SKM-1 treated with dmso at 0.1 percent for 144 hours (cell line): ENCODE measurements around the gene NCOA7.
"Not testable (repeated sequence)": the region's sequence is repeated elsewhere in the genome, so short reads cannot be mapped to it uniquely, and the experiment has no call there.

Experiments used
- DNase-seq: peaks from one replicate; lab custom pipeline; 2025; ENCODE audit not compliant: unreplicated experiment; lab: John Stamatoyannopoulos, UW

The NCOA7 gene

GRCh38 chr6:125791151-125791819 lies 525 bp downstream of the NCOA7 start:
- DNase-seq: peak; percentile 58

DNA sequence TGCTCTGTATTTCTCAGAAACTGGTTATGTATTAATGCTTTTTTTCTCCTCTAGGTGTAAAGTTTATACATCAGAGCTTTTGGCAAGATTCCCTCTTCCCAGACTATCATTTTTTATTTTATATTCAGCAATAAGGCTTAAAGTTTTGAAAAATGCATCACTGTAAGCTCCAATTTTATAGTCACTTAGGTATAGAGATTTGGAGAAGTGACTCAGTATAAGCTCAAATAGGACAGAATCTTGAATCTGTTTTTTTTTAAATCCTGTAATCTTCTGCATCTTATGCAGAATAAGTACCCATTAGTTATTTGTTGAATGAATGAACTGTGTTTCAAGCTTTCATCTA lies 1.0 kb downstream of the NCOA7 start:
- DNase-seq: no peak

DNA sequence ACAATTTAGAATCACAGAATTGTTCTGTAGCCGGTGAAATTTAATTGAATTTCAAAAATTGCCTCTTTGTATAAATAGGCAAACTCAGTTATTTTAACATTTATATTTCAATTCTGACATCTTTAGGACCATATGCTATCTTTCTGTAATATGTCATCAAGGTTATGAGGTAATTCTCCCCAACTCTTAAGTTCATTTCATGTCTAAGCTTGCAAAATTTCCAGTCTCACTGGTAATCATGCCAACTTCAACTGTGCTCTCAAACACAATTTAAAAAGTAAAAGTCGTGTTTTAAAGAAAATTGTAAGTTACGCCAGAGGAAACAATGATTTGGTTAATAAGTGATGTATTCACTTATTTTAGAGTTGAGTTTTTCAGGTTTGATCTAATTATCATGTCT lies 1.4 kb downstream of the NCOA7 start:
- no peak for DNase-seq

DNA sequence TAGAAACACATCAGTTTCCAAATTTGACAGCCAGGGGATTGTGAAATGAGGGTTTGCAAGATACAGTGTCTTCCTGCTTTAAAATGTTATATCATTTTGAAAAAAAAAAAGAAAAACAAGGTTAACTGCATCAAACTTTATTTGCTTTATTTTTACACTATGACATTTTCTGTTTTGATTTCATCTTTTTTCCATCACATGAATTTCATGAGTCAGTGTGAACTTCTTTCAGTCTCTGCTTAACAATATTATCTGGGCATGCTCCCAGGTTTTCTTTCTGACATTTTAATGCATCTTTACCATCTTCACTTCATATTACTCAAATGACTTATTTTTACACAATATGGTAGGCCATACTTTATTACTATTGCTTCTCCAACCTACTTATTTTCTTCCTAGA lies 1.9 kb downstream of the NCOA7 start:
- no peak for DNase-seq

- no peak for DNase-seq
Measured at GRCh38 chr6:125793280-125793679, 2.5 kb downstream of the NCOA7 start.

GRCh38 chr6:125793863-125794262 lies 3.1 kb downstream of the NCOA7 start:
- no peak for DNase-seq

DNA sequence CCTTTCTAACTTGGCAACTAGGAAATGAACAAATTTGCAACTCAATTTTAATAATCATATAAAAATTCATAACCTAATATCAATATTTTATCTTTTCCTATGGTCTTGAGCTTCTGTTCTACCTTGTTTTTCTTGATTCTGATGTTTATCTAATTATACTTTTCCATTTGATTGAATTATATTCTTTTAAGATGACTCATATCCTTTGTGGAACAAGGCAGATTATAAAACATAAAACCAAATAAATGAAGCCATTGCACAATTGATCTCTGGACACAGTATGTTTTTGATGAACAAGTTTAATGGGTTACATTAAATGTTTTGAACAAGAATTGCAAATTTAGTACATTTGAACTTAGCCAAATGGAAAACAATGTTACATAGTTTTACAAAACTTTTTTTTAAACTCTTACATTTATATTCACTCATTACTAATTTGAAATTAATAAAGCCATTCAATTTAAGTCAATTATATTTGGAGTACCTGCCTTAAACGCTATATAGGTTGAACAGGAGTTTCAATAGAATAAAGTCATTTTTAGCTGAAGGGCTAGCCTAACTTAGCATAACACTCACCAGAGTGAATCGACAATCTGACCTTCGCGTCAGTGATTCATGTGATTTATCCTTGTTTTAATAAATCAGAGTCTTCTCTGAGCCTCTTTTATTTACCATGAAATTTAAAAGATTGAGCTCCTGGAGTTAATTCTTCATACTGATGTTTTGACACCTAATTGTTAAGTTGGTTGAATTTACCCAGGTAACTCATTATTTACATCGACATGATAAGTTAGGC lies 3.8 kb downstream of the NCOA7 start:
- no peak for DNase-seq

DNA sequence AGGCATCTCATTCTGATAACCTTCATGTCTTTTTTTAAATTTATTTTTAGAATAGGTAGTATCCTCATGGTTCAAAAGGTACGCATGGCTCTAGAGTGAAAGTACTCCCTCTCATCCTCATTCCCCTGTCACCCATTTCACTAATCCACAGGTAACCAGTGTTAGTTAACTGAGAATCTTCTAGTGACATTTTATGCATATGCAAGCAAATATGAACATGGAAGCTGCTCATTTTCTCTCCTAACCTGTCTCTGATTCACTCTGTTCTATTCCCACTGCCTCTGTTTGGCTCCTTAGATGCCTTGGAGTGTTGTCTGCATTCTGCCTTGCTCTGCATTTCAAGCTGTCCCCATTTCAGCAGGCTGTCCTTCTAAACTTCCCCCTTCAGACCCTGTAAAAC lies 4.5 kb downstream of the NCOA7 start:
- no peak for DNase-seq

DNA sequence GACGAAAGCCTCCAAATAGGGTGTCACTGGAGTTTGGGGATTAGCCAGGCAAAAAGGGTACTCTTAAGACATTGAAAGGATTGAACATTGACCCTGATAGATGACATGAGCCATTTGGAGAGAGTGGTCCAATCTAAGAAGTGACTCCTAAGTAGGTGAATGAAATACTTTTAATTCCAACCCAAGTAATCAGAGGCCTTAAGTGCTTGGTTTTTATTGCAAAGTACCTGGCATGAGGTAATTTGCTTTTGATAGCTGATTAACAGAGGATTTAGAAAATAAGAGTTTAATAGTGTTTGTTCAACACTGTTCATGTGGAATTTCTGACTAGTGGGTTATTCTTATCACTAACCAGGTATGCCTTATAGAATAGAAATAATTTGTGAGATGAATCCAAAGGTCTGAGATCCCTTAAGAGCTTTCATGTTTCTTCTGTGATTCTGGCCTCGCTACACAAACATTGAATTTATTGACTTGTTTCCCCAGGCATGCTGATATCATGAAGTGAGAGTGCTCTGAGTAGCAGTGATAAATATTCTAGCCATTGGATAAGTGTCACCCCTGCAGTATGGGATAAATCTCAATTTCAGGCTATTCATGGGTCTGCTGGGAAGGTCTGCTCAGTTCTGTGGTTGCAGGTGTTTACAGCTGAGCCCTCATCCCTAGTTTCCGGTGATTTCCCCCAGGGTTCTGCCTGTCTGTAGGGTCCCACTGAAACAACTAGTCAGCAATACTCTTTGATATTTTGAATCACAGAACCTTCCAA lies 6.5 kb downstream of the NCOA7 start:
- DNase-seq: no peak

DNA sequence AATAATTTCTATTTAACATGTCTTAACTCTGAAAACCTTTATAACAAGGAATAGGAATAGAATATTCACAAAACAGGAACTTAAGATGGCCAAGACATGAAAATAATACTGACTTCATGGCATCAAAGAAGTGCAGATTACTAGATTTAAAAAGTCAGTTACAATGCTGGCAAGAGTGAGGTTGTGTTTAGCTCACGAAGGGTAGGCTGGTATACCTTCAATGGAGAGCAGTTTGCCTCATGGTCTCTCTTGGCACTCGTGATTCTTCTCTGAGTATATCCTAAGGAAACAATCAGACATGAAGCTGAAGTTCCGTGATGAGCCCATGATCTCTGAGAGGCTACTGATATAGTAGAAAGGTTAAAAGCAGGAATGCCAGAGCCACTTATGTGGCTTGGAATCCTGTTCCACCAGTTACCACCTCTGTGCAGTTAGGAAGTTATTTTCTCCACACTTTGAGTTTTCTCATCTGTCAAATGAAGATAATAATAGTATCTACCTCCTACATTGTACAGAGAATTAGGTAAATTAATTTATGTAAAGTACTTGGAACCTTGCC lies 7.2 kb downstream of the NCOA7 start:
- no peak for DNase-seq

- peak; percentile 74 for DNase-seq
Measured at GRCh38 chr6:125798734-125799508, 8.2 kb downstream of the NCOA7 start.

- no peak for DNase-seq
Measured at GRCh38 chr6:125802383-125802782, 11.6 kb downstream of the NCOA7 start.

- peak; percentile 26 for DNase-seq
Measured at GRCh38 chr6:125802943-125803377, 12.2 kb downstream of the NCOA7 start.

- no peak for DNase-seq
Measured at GRCh38 chr6:125804264-125804663, 13.5 kb downstream of the NCOA7 start.

- DNase-seq: not testable (repeated sequence)
Measured at GRCh38 chr6:125804866-125805425, 14.2 kb downstream of the NCOA7 start.

- DNase-seq: no peak
Measured at GRCh38 chr6:125806813-125807212, 16.1 kb downstream of the NCOA7 start.

DNA sequence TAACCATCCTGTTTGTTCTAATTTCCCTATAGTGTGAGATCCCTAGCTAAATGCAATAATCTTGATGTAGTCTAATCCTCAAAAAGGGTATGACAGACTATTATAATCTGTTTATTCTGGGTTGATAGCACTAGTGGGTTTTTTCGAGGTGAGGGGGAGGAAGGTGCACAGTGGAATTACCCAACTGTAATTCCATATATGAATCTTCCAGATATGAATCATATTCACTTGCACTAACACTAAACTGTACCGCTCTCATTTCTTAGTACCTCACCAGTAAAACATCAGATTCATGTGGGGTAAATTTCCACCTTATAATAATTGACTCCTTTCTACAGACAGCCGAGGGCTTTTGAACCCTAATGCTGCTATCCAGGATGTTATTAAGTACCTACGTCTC lies 16.5 kb downstream of the NCOA7 start:
- DNase-seq: no peak

DNA sequence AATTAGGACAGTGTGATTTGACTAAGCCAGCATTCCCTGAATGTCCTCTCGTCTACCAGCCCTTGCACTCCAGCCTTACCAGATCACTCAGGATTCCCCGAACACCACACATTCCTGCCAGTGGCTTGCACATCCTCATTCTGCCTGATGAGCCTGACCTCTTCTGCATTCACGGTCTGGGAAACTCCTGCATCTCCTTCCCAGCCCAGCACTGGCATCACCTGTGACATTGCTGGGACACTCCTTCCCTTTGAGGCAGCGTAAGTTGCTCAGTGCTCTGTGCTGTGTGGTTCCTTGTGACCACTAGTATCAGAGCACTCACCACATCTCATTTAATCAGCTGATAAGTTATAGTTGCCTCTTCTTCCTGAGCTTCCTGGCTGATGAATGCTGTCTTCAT lies 17.3 kb downstream of the NCOA7 start:
- DNase-seq: no peak

GRCh38 chr6:125808591-125808990 lies 17.8 kb downstream of the NCOA7 start:
- DNase-seq: no peak

DNA sequence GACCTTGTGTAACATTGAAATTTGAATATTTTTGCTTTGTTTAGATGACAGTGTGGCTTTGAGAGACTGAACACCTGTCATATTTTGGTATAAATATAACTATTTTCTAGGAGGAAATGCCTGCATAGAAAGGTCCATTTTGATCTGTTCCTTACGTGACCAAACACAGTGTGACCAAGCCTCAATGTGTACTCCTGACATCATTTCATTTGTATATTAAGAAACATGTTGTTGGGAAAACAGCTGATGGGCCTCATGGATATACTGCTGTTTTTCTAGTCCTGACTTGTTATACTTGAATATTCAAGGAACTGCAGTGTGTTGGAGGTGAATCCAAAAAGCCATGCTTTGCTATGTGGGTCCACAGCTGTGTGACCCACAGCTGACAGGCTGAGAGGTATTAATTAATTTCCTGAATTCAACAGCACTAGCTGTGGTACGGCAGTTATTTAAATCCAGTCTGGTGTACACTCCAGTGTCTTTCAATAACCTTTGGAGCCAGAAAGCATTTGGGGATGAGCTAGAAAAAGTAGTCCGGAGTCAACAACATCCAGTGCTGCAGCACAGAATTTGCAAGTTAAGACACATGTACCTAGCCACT lies 18.9 kb downstream of the NCOA7 start:
- DNase-seq: no peak
